ENCODE results near the gene TCF25. TPM values are rescaled to one million over a fixed set of nuclear protein-coding genes. Genes with fewer than 3 reads are reported as not detected.
"Not testable (repeated sequence)": the region's sequence is repeated elsewhere in the genome, so short reads cannot be mapped to it uniquely, and the experiment has no call there.

The TCF25 gene
- total RNA-seq, 1 donor, result 163 TPM

- DNase-seq (ENCODE audit: low read depth), result no peak
- TF ChIP-seq CTCF (IDR thresholded peaks at IDR 0.05; ENCODE audit: insufficient read depth, low read length), result no peak
- no peak overlapping the region for H3K4me3 ChIP-seq (ENCODE audit: low read depth, low read length)
Observed at GRCh38 chr16:89829630-89830437, 43.6 kb upstream of the TCF25 start.

- no peak for DNase-seq (ENCODE audit: low read depth)
- TF ChIP-seq CTCF (IDR thresholded peaks at IDR 0.05; ENCODE audit: insufficient read depth, low read length), result no peak
- no peak overlapping the region for H3K4me3 ChIP-seq (ENCODE audit: low read depth, low read length)
Observed at GRCh38 chr16:89831810-89832328, 41.5 kb upstream of the TCF25 start.

GRCh38 chr16:89833664-89834363, 39.6 kb upstream of the TCF25 start:
- not testable (repeated sequence) for DNase-seq (ENCODE audit: low read depth)

GRCh38 chr16:89834813-89835363, 38.5 kb upstream of the TCF25 start:
- DNase-seq (ENCODE audit: low read depth); H3K4me3 ChIP-seq (ENCODE audit: low read depth, low read length): not testable (repeated sequence)

More at GRCh38 chr16:89833664-89834363, 39.6 kb upstream of the TCF25 start:
- H3K4me3 ChIP-seq (ENCODE audit: low read depth, low read length), result not testable (repeated sequence)

GRCh38 chr16:89836484-89836883, 36.9 kb upstream of the TCF25 start:
- H3K4me3 ChIP-seq (ENCODE audit: low read depth, low read length); DNase-seq (ENCODE audit: low read depth): not testable (repeated sequence)

- no peak for DNase-seq (ENCODE audit: low read depth)
- no peak for TF ChIP-seq CTCF (IDR thresholded peaks at IDR 0.05; ENCODE audit: insufficient read depth, low read length)
- H3K4me3 ChIP-seq (ENCODE audit: low read depth, low read length), result no peak overlapping the region
Observed at GRCh38 chr16:89837014-89837546, 36.3 kb upstream of the TCF25 start.

- no peak for DNase-seq (ENCODE audit: low read depth)
- TF ChIP-seq CTCF (IDR thresholded peaks at IDR 0.05; ENCODE audit: insufficient read depth, low read length), result no peak
Observed at GRCh38 chr16:89841275-89841674, 32.1 kb upstream of the TCF25 start.

More at GRCh38 chr16:89841275-89841674, 32.1 kb upstream of the TCF25 start:
- no peak overlapping the region for H3K4me3 ChIP-seq (ENCODE audit: low read depth, low read length)

Measured in fibroblast of the aortic adventitia (primary cell).